T-helper 1 cell treated with Interleukin-12 subunit alpha and Interleukin-12 subunit beta and Interleukin-4 antibody, amounts not matched to agents 30 ng/mL and 1 ng/mL, for 36 hours (primary cell): ENCODE measurements around the gene USP2. TPM values are rescaled to one million over a fixed set of nuclear protein-coding genes. Genes with fewer than 3 reads are reported as not detected.

ENCODE experiments used
- intact Hi-C: fragments of 100-400 bp; cut with micrococcal nuclease; formaldehyde crosslinking; loops from one replicate; pipeline ENCODE4 v1.15.1; 2024
- total RNA-seq: library from RNA; stranded (reverse); gene quantifications from 2 replicates; pipeline ENCODE4 v1.2.3, GENCODE V29; 2022

Gene USP2
- total RNA-seq, 1 donor from 2014 or later = 0.15 TPM

DNA sequence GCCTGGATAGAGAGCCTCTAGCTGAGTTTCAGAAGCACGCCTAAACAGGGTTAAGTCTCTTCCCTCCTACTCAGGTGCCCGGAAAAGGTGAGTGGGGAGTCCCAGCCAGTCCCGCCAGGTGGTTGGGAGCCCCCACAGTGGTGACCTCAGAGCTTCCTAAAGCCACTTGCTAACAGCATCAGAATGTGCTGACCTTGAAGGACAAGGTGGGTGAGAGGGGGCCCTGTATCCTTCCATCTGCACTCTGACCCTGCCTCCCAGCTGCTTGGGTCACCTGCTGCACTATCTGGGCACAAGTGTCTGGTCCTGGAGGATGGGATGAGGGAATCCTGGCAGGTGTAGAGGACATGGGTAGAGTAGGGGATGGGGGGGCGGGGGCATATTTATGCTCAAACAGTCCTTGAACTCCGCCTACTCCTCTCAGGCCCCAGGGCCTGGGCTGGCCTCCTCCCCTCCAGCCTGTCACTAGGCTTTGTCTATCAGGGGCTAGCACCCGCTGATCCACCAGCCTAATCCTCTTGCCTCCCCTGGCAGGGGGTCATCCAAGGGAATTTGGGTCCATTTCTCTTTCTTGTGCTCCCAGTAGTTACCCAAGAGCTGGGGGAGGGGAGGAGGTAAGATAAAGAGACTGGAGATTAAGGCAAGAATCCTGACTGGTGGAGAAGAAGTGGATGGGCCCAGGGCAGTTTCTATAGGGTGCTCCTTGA is 3.4 kb downstream of the USP2 start:
- intact Hi-C loops = no loop called here

DNA sequence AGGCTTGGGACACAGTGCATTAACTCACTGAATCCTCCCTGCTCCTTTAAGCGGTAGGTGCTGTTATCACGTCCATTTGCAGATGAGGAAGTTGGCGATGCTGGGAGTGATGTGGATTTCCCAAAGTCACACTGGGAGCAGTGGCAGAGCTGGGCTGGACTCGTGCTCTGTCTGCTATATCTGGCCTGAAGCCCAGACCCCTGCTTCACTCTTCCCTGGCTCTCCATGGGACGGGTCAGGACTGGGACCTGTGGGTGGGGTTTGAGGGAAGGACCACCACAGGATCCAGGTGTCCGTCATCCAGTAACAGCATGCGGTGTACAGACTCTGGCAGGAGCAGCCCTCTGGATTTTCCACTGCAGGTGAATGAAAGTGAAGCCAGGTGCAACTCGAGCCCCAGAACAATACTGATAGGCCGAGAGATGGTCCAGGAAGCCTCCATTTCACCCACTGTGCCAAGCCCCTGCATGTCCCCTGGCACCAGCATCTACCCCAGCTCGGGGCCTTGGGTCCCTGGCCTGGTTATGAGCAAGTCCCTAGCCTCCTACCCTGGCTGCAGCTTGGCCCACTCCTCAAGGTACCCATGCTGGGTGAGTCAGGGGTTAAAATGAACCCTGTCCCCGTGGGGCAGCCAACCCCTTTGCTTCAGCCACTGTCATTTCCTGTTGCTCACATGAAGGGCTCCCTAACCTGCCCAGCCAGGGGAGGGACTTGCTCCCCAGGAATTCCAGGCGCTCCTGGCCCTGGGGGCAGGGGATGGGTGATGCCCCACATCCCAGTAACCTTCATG is 4.2 kb downstream of the USP2 start:
- intact Hi-C loops = no loop called here

GRCh38 chr11:119376197-119376847 is 5.2 kb downstream of the USP2 start:
- intact Hi-C loops = no loop called here

DNA sequence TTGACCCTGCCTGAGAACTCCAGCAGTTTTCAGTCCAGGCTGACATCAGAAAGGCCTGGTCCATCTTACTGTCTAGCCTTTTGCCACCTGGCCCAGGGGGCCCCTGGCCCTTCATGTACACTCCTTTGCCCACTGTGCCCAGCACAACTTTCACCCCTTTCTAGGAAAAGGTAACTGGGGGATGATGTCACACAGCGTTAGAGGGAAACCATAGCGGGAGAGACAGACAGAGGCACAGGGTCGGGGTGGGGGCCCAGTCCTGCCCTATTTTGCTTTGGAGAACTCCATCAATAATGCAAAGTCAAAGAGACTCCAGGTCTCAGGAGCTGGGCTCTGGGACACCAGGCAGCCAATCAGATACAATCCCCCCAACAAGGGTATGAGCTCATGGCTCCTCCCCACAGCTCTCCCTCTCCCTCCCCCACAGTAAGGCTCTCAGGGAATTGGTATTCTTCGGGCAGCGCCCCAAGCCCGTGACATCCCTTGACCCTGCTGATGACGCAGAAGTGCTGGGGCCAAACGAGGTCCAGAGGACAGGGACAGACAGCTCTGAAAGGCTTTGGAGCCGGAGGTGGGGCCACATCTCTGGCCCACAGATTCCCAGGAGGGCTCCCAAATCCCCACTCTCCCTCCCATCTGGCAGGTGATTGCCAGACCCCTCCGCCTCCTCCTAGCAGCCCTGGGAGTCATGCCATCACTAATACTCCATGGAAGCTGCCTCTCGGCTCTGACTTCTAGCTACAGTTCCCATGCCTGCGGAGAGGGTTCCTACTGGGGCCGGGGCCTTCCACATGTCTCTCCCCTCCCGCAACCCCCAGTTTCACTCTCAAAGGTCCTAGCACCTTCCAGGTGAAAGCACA is 5.9 kb downstream of the USP2 start:
- intact Hi-C loops = no loop called here

- intact Hi-C loops = loop anchor here (1.0 kb wide), 1 partner anchor 18 kb away; no protein-coding TSS in a partner anchor
Measured at GRCh38 chr11:119374632-119375336, 6.7 kb downstream of the USP2 start.

DNA sequence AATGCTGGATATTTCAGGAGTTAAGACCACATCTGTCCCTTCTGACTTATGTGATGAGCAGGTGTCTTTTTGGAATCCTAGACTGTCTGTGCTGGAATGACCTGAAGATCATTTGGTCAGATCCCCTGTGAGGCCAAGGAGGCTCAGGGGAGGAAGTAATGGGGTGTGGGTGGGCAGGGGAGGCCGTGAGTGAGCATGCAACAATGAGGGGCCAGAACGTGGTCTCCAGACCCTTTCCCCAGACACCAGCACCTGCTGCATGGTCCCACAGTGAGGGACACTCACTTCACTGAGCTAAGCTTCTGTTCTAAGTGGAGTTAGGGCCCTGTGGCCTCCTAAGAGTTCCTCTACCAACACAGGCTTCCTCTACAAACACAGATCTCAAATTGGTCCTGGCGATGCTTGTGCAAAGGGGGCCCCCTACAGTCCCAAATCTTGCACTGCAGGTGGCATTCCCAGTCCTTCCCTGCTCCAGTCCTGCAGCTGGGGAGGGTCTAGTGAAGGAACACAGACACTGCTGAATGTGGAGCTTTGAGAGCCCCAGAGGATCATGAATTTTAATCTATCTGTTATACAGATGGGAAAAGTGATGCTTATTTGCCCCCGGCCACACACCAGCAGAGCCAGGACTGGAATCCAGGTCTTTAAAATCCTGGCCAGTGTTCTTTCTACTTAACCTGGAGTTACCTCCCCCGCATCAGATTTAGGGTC is 7.4 kb downstream of the USP2 start:
- intact Hi-C loops = loop anchor here (1.0 kb wide), 1 partner anchor 18 kb away; no protein-coding TSS in a partner anchor

DNA sequence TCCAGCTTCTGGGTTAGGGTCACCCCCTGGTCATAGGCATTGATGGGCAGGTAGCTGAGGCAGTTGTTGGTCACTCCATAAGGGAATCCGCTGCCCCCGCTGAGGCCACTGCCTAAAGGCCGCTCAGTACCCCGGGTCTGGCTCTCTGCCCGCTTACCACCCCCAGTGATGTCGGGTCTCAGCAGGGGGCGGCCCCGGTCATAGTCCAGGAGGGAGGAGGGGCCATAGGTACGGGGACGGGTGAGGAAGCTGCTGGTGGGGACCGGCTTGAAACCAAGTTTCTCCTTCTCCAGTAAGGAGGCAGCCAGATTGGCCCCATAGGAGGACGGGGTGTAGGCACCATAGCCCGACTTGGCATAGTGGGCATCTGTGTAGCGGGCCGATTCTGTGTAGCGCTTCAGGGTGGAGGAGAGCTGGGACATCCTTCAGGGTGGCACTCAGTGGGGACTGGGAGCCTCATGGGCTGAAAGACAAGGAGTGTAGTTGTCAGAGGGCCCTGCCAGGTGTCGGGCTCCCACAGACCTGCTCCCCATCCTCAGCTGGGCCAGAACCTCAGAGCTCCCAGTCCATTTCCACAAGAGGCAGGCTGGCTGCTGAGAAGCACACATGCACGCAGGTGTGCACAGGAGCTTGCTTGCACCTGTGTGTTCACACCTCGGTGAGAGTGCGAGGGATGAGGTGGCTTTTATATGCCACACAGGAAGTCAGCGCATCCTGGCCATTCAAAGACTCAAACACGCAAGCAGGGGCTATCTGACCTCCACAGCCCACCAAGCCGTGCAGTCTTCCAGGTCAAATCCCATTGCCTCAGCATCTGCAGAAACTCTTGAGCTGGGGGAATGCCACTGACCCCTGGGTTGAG is 8.2 kb downstream of the USP2 start:
- intact Hi-C loops = no loop called here

- intact Hi-C loops = no loop called here
Measured at GRCh38 chr11:119372260-119373058, 9.0 kb downstream of the USP2 start.

DNA sequence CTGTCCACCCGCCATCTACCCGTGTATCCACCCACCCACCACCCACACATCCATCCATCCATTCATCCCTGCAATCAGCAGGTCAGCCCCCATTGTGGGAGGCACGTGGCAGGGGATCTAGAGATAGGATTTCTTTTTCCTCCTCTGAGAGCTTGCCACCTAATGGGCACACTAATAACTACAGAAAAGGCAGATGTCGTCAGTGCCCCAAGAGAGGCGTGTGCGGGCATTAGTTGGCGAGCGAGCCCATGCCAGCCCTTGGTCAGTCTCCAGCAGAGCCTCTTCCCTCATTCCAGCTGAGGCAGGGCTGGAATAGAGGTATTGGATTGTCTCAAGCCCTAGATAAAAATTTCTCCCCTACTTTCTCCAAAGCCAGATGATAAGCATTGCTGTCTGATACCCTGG is 9.7 kb downstream of the USP2 start:
- intact Hi-C loops = no loop called here

- intact Hi-C loops = no loop called here
Measured at GRCh38 chr11:119371067-119371601, 10.4 kb downstream of the USP2 start.

DNA sequence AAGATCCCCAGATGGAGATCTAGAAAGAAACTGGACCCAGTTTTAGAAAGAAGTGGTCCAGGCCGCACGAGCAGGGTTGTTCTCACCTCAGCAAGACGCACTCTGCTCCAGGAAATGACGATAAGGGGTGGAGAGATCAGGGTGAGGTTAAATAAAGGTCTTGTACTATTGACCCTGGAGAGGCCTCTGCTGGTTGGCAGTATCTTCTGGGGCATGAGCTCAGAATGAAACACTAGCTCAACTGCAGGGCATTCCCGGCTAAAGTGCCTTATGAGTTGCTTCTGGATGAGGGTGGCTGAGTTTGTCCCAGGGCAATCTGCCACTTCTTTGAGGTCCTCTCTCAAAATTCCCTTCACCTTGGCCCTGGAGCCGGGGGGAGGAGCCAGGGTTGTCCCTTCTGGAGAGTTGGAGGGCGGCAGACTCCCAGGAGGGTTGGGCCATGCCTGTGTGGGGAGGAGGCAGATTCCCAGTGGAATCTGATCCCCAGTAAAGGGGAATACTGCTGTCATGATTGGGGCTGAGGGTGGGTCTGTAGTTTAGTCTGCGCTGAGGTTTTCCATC is 10.9 kb downstream of the USP2 start:
- intact Hi-C loops = no loop called here

DNA sequence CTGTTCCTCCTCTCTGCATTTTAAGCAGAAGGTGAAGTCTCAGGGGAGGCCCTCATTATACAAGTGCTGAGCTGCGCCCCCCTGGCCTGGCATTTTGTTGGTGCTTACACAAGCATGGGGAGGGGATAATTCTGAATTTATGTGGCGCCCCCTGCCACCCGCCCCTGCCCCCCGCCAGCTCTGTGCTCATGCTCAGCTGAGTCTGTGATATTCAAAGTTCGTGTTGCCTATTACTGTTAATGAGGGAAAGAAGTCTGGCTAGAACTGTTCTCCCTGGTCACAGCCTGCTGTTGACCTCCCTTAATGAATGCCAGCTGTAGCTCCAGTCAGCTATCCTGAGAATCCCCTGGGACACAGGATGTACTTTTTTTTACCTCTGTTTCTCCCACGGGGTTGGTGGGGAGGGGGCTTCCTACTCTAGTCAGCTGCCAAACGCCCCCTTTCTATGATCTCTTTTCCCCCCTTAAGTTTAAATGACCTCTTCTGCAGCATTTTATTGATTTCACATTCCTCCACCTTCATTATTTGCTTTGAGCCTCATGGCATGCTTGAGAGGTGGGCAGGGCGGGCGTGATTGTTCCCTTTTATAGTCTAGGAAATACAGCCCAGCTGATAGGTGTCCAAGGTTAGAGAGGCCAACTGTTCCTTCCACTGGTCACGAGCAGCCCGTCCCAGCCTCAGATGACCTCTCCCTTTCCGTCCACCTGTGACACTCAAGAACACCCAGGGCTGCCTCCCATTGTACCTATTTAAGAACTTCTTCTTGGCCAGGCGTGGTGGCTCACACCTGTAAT is 12.2 kb downstream of the USP2 start:
- intact Hi-C loops = no loop called here

DNA sequence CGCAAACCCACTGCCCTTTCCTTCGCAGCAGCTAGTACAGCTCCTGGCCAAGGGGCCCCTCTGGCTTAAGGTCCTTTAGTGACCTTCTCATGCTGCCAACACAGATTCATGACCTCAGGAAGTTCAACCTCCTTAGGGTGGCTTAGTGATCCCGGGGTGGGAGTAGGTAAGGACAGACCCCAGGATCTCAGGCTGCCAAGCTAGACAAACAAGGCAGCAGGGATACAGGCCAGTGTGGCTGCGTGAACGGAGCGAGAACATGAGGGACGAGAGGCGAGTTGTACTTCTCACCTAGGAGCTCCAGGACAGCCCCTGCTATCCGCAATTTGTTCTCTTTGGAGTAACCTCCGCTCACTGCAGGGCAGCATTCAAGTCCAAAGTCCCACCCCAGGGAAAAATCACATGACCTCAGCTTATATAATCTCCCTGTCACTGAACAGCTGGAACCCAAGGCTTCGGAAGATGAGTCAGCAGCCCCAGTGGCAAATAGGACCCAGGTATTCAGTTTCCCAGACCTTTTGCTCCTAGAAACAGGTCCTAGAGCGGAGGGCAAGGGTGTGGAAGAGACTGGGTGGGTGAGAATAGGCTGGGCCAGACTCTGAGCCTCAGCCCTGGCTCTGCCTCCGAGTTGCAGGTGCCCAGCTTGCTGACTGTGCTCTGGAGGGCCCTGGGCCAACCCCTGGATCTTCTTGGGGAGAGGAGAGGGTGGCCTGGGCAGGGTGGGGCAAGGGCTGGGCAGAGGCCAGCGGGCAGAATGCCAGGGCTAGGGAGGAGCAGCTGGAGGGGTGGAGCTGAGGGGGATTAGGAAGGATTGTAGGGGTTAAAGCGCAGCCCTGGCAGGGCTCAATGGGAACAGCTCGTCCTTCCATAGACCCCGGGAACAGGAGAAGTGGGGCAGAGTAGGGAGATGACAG is 13.1 kb downstream of the USP2 start:
- intact Hi-C loops = no loop called here

GRCh38 chr11:119367661-119368120 is 13.8 kb downstream of the USP2 start:
- intact Hi-C loops = no loop called here
